Right forelimb (tissue), 1 donor: Measurements from ENCODE around the gene FGGY.

ENCODE experiments used
- DNase-seq: peaks from one replicate; pipeline ENCODE4 v3.0.0-alpha.2; 2018

Gene FGGY

GRCh38 chr1:59805554-59805953, 508.7 kb downstream of the FGGY start:
- DNase-seq = no peak
